NCI-H2196 (cell line): ENCODE measurements around the gene TFPT.

Experiments used
- DNase-seq: peaks from one replicate; lab custom pipeline; 2025; ENCODE audit not compliant: unreplicated experiment; lab: John Stamatoyannopoulos, UW

Gene TFPT

DNA sequence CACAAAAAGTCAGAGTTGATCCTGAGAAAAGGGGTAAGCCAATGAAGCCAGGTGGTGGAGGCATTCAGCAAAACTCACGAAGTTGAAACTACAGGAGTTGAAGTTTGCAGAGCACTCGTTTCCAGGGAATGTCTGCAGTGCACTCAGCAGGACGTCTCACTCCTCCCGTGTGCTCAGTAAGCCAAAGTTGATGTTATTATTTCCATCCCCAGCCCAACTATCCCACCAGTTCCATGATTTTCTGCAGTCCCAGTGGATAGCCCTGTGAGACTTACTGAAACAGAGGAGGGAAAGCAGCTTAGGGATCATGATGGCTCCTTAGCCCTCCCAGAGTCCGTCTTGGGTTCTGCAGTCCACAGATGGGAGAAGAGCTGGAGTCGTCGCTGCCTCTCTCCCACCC, 34.4 kb downstream of the TFPT start, which contains the start of gene TARM1:
Gene TARM1 (minus strand): TSS at position 334 of the 400 bp plus-strand sequence. CDS start 25 bp downstream, at position 309.
- DNase-seq, result no peak

DNA sequence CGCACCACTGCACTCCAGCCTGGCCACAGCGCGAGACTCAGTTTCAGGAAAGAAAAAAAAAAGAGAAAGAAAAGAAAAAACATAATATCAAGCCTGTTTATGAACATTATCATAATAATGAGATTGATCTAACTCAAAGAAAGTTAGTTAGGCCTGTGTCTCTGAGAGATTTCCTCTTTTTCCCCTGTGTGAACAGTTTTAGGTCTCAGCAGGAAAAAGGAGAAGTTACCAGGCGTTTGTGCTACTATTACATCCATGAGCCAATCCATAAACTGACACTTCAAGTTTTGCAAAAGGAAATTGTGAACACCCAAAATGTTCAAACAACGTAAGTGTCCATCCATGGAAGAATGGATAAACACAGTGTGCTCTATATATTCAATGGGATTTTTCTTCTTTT, 38.1 kb downstream of the TFPT start:
- no peak for DNase-seq

DNA sequence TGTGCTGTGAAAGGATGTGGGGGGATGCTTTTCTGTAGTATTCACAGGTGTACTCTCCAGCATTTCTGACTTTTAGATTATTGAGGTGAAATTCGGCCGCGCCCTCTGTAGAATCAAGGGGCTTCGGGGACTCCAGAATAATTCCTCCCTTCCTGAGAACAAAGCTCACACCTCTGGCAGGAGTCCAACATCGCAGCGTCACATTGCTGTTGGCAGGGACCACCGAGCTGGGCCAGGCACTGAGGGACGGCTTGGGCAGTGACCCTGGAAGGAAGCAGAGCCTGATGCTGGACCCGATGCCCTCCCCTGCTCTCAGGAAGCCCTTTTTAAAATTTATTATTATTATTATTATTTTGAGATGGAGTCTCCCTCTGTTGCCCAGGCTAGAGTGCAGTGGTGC, 40.6 kb downstream of the TFPT start:
- DNase-seq, result no peak

DNA sequence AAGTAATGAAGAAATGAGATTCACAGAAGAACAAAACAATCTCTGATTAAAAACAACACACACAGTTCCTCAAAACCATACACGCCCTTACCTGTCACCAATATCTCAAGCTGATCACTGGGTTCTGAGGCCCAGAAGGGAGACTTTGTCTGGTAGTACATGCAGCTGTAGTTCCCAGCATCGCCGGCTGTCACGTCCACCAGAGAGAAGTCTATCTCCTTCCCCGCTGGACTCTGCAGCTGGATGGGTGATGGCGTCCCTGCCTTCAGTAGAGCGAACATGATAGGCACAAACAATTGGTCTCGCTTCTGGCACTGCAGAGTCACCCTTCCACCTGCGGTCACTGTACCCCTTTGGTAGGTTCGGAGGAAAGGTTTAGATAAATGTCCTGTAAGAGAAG, 41.6 kb downstream of the TFPT start:
- DNase-seq, result no peak

- DNase-seq, result no peak
Measured at GRCh38 chr19:54069470-54069869, 46.0 kb downstream of the TFPT start.

DNA sequence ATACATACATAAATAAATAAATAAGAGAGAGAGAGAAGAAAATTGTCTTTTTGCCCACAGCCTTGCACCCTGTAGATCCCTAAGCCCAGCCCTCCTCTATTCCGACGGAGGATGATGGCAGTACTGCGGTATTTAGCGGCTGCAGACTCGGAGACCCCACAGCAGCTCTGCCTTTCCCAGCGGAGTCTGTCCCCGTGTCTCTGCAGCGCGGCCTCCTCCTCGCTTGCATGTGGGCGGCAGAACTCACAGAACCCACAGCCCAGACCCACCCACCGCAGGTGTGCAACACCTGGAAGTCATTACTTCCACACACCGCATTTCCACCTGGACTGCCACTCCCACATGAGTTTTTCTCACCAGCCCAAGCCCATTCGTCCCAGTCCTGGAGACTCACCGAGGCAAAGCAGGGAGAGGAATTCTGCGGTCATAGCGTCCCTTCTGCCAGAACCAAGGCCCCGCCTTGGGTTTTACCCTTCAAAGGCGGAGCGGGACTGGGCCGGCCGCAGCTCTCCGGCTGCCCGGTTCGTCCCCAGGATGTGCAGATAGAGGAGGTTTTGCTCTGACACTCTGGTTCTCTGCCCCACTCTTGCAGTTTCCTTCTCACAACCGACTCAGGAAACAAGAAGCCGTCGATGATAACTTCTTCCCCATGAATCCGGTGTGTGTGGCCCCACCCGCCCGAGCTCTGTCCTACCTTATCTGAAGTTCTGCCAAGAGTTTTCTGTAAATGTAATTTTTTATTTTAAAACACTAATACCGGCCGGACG, 51.9 kb downstream of the TFPT start, which contains the start of gene VSTM1:
Gene VSTM1 (minus strand): TSS at position 548 of the 767 bp plus-strand sequence. CDS start 120 bp downstream, at position 428.
- DNase-seq, result no peak

DNA sequence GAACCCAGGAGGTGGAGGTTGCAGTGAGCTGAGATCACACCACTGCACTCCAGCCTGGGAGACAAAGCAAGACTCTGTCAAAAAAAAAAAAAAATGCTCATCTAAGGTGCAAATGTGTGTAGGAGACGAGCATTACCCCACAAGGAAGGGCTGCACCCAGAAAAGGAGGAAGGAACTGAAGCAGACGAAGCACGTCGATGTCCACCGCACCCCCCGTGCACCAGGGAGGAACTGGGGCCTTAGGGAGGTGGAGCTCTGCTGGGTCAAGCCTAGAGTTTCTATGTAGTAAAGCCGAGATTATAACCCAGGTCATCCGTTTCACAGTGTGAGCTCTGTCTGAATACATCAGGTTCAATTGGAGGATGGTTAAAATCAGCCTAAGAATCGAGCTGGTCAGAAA, 52.8 kb downstream of the TFPT start:
- no peak for DNase-seq
